Choroid plexus epithelial cell (primary cell): ENCODE measurements around the gene RGS12.

Experiments
- DNase-seq: peaks from one replicate; pipeline ENCODE4 v3.0.0-alpha.2; 2010; ENCODE audit warnings: low read depth
- H3K4me3 ChIP-seq: 2 replicates; pipeline ENCODE4 v1.5.1; 2011; ENCODE audit warnings: low read depth, mild to moderate bottlenecking, control low read depth, low read length, moderate library complexity
- CTCF ChIP-seq: conservative IDR thresholded peaks from 2 replicates; pipeline ENCODE4 v1.5.1; 2011; ENCODE audit warnings: low read depth, mild to moderate bottlenecking, control low read depth, inconsistent platforms, low read length, moderate library complexity

Gene RGS12

GRCh38 chr4:3292571-3293400 is at the start of gene RGS12:
Gene RGS12, plus strand, starts transcription at chr4:3293021. Its CDS starts 23,150 bp downstream, at chr4:3316171.
- peak; percentile 96 for DNase-seq
- peak within 1 kb of the TSS; percentile 81 for H3K4me3 ChIP-seq
- no peak for TF ChIP-seq CTCF

- TF ChIP-seq CTCF = no peak
- DNase-seq = no peak
- no peak overlapping the region for H3K4me3 ChIP-seq
These were observed 49.6 kb upstream of the RGS12 start for GRCh38 chr4:3243136-3243780.

GRCh38 chr4:3244002-3244401 is 48.8 kb upstream of the RGS12 start:
- H3K4me3 ChIP-seq = no peak overlapping the region
- no peak for DNase-seq
- no peak for TF ChIP-seq CTCF

DNA sequence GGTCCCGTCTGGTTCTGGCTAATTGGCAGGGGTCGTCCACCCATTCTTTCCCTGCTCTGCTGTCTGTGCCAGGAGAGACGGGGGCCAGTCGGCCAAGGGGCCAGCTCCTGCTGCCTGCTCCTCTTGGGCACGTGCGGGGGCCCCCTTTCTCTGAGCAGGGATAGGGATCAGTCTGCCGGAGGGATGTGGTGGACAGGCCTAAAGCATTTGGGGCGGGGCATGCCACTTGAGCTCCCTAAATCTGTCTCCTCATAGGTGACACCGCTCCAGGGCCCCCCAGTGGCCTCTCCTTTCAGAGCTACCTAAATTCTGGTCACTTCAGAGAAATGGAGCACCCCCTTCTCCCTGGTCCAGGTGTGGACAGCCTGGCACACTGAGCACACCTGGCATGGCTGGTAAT is 48.1 kb upstream of the RGS12 start:
- no peak for DNase-seq
- no peak for TF ChIP-seq CTCF
- H3K4me3 ChIP-seq = no peak overlapping the region

DNA sequence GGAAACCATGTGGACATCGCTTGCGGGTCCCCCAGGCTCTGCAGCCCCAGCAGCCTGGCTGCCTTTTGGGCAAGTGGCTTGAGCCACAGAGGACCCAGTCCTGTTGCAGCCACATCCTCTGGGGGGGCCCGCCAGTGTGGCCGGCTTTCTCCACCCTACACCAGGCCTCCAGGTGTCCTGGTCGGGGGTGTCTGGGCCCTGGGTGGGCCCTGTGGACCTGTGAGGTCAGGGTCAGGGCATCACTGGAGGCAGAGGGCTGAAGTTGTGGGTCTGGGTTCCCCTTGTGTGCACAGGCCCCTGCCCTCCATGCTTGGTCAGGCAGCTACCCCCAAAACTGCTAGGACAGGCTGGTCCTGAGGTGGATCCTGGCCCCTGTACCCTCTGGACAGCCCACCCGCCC is 47.1 kb upstream of the RGS12 start:
- H3K4me3 ChIP-seq = no peak overlapping the region
- no peak for DNase-seq
- TF ChIP-seq CTCF = no peak

DNA sequence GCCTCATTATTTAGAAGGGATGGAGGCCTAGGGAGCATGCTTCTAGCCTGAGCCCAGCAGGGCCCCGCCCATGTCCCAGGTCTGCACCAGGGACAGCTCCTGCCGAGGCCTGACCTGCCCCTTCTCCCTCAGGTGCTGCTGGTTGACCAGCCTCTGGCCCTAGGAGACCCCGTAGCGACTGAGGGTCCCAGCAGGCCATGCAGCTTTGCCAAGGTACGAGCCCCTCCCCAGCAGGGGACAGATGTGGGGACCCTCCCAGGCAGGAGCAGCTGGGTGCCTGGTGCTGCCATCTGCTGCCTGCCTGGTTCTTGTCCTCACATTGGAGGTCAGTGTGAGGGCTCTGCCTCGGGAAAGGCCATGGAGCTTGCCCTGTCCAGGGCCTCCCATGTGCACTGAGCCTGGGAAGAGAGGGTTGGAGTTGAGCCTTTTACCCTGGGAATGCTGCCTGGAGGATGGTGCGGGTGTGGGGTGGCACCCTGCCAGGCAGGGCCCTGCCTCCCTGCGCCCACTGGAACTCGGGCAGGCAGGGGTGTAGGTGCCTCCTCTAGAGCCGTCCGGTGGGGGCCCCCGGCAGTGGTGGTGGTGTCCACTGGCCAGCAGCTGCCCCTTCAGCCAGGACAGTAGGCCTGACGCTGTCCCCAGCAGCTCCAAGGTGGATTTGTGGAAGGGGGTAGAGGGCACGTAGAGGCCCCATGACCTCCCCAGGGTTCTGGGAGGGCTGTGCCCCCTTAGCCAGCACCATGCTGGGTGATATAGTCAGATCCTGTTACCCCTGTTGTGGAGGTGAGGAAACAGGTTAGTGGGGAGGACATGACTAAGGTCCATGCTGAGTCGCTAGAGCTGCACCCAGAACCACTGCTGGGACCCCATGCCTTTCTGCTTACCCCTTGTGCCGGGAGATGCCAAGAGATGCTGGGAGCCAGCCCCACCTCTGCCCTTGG is 46.1 kb upstream of the RGS12 start:
- no peak overlapping the region for H3K4me3 ChIP-seq
- DNase-seq = no peak
- TF ChIP-seq CTCF = peak; percentile 3
